HEK293 (cell line): ENCODE measurements around the gene NUDT11.

Source experiments
- SETDB1 ChIP-seq: IDR thresholded peaks from one replicate; pipeline ENCODE4 v1.6.1; 2017; ENCODE audit warnings: mild to moderate bottlenecking, low read length, moderate library complexity, mixed read lengths; ENCODE audit not compliant: insufficient read length
- YY1 ChIP-seq: fragments of 450-650 bp; formaldehyde crosslinking; IDR thresholded peaks from 2 replicates; pipeline ENCODE4 v1.5.1; 2018; ENCODE audit warnings: missing biosample characterization, missing genetic modification characterization
- ZBTB10 ChIP-seq: fragments of 450-650 bp; formaldehyde crosslinking; IDR thresholded peaks from 2 replicates; pipeline ENCODE4 v1.5.1; 2016; ENCODE audit warnings: missing biosample characterization, missing genetic modification characterization
- ZBTB17 ChIP-seq: fragments of 450-650 bp; formaldehyde crosslinking; IDR thresholded peaks from 2 replicates; pipeline ENCODE4 v1.5.1; 2016; ENCODE audit warnings: missing biosample characterization, missing genetic modification characterization
- ZBTB21 ChIP-seq: fragments of 450-650 bp; formaldehyde crosslinking; IDR thresholded peaks from 2 replicates; pipeline ENCODE4 v1.5.1; 2017; ENCODE audit warnings: missing biosample characterization, missing genetic modification characterization
- ZNF175 ChIP-seq: fragments of 450-650 bp; formaldehyde crosslinking; IDR thresholded peaks from 2 replicates; pipeline ENCODE4 v1.5.1; 2016; ENCODE audit warnings: missing biosample characterization, missing genetic modification characterization
- ZNF24 ChIP-seq: fragments of 450-650 bp; formaldehyde crosslinking; IDR thresholded peaks from 2 replicates; pipeline ENCODE4 v1.5.1; 2016; ENCODE audit warnings: missing biosample characterization, missing genetic modification characterization
- ZNF433 ChIP-seq: fragments of 450-650 bp; formaldehyde crosslinking; IDR thresholded peaks from 2 replicates; pipeline ENCODE4 v1.5.1; 2016; ENCODE audit warnings: missing biosample characterization, missing genetic modification characterization, low read depth
- ZNF558 ChIP-seq: fragments of 450-650 bp; formaldehyde crosslinking; IDR thresholded peaks from 2 replicates; pipeline ENCODE4 v1.5.1; 2016; ENCODE audit warnings: missing biosample characterization, missing genetic modification characterization
- ZSCAN23 ChIP-seq: fragments of 450-650 bp; formaldehyde crosslinking; IDR thresholded peaks from 2 replicates; pipeline ENCODE4 v1.5.1; 2016; ENCODE audit warnings: missing biosample characterization, missing genetic modification characterization
- TF ChIP-seq, protein P1 (sequence below): fragments of 450-650 bp; formaldehyde crosslinking; IDR thresholded peaks from 2 replicates; pipeline ENCODE4 v1.5.1; 2016; ENCODE audit warnings: missing biosample characterization, missing genetic modification characterization
- TF ChIP-seq, protein P2 (sequence below): fragments of 450-650 bp; IDR thresholded peaks from 2 replicates; pipeline ENCODE4 v1.5.1; 2018; ENCODE audit warnings: missing biosample characterization, mild to moderate bottlenecking, missing genetic modification characterization

GRCh38 chrX:51476930-51477329, 19.5 kb downstream of the NUDT11 start:
- TF ChIP-seq, protein P1, sequence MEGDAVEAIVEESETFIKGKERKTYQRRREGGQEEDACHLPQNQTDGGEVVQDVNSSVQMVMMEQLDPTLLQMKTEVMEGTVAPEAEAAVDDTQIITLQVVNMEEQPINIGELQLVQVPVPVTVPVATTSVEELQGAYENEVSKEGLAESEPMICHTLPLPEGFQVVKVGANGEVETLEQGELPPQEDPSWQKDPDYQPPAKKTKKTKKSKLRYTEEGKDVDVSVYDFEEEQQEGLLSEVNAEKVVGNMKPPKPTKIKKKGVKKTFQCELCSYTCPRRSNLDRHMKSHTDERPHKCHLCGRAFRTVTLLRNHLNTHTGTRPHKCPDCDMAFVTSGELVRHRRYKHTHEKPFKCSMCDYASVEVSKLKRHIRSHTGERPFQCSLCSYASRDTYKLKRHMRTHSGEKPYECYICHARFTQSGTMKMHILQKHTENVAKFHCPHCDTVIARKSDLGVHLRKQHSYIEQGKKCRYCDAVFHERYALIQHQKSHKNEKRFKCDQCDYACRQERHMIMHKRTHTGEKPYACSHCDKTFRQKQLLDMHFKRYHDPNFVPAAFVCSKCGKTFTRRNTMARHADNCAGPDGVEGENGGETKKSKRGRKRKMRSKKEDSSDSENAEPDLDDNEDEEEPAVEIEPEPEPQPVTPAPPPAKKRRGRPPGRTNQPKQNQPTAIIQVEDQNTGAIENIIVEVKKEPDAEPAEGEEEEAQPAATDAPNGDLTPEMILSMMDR (tag by site-specific recombination): no peak
- no peak for TF ChIP-seq YY1 (tag by site-specific recombination)
- no peak for TF ChIP-seq ZBTB17 (tag by site-specific recombination)
- no peak for TF ChIP-seq ZNF175 (tag by site-specific recombination)
- TF ChIP-seq ZSCAN23 (tag by site-specific recombination): no peak
- TF ChIP-seq ZBTB10 (tag by site-specific recombination): no peak
- TF ChIP-seq ZNF433 (tag by site-specific recombination): no peak
- no peak for TF ChIP-seq ZNF558 (tag by site-specific recombination)
- TF ChIP-seq SETDB1: no peak
- TF ChIP-seq ZNF24: no peak
- TF ChIP-seq, protein P2, sequence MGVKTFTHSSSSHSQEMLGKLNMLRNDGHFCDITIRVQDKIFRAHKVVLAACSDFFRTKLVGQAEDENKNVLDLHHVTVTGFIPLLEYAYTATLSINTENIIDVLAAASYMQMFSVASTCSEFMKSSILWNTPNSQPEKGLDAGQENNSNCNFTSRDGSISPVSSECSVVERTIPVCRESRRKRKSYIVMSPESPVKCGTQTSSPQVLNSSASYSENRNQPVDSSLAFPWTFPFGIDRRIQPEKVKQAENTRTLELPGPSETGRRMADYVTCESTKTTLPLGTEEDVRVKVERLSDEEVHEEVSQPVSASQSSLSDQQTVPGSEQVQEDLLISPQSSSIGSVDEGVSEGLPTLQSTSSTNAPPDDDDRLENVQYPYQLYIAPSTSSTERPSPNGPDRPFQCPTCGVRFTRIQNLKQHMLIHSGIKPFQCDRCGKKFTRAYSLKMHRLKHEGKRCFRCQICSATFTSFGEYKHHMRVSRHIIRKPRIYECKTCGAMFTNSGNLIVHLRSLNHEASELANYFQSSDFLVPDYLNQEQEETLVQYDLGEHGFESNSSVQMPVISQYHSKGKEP (tag by site-specific recombination): no peak
- TF ChIP-seq ZBTB21 (tag by site-specific recombination): no peak
